ENCODE data around the gene CD320.
"Not testable (repeated sequence)": the region's sequence is repeated elsewhere in the genome, so short reads cannot be mapped to it uniquely, and the experiment has no call there.

The CD320 gene

GRCh38 chr19:8333767-8334457 is 25.8 kb upstream of the CD320 start:
- no peak for DNase-seq (ENCODE audit: low spot score)

GRCh38 chr19:8332976-8333766 is 25.0 kb upstream of the CD320 start:
- DNase-seq (ENCODE audit: low spot score), result no peak

GRCh38 chr19:8331263-8331845 is 23.2 kb upstream of the CD320 start:
- no peak for DNase-seq (ENCODE audit: low spot score)

GRCh38 chr19:8329996-8330395 is 21.8 kb upstream of the CD320 start:
- peak; percentile 1 for DNase-seq (ENCODE audit: low spot score)

GRCh38 chr19:8325454-8325853 is 17.3 kb upstream of the CD320 start:
- DNase-seq (ENCODE audit: low spot score), result no peak

GRCh38 chr19:8324186-8325050 is 16.3 kb upstream of the CD320 start:
- no peak for DNase-seq (ENCODE audit: low spot score)

- DNase-seq (ENCODE audit: low spot score), result no peak
These were observed 15.6 kb upstream of the CD320 start for GRCh38 chr19:8323781-8324185.

- DNase-seq (ENCODE audit: low spot score), result no peak
These were observed 14.5 kb upstream of the CD320 start for GRCh38 chr19:8322638-8322997.

- no peak for DNase-seq (ENCODE audit: low spot score)
These were observed 14.0 kb upstream of the CD320 start for GRCh38 chr19:8321986-8322637.

- peak; percentile 95 for DNase-seq (ENCODE audit: low spot score)
These were observed 13.2 kb upstream of the CD320 start, which contains the start of the genes NDUFA7 and RPS28 for GRCh38 chr19:8321067-8321985. Gene NDUFA7, minus strand, starts transcription at chr19:8321375. Its CDS starts 17 bp downstream, at chr19:8321358. Gene RPS28, plus strand, starts transcription at chr19:8321496. Its CDS starts 35 bp downstream, at chr19:8321531.

- DNase-seq (ENCODE audit: low spot score), result no peak
These were observed 12.5 kb upstream of the CD320 start for GRCh38 chr19:8320564-8321066.

GRCh38 chr19:8319807-8320520 is 11.8 kb upstream of the CD320 start:
- DNase-seq (ENCODE audit: low spot score), result no peak

- not testable (repeated sequence) for DNase-seq (ENCODE audit: low spot score)
These were observed 10.7 kb upstream of the CD320 start for GRCh38 chr19:8318835-8319234.

GRCh38 chr19:8316351-8317125 is 8.4 kb upstream of the CD320 start:
- DNase-seq (ENCODE audit: low spot score), result no peak

GRCh38 chr19:8314981-8315640 is 7.0 kb upstream of the CD320 start:
- not testable (repeated sequence) for DNase-seq (ENCODE audit: low spot score)

GRCh38 chr19:8311461-8312260 is 3.5 kb upstream of the CD320 start:
- no peak for DNase-seq (ENCODE audit: low spot score)

- DNase-seq (ENCODE audit: low spot score), result no peak
These were observed 2.3 kb upstream of the CD320 start for GRCh38 chr19:8310342-8311055.

All from germinal center (tissue), 1 donor.